Left ventricle myocardium inferior (tissue), 1 donor: Measurements from ENCODE around the gene UROS. TPM values are rescaled to one million over a fixed set of nuclear protein-coding genes. Genes with fewer than 3 reads are reported as not detected.

ENCODE experiments used
- DNase-seq: peaks from one replicate; pipeline ENCODE4 v3.0.0-alpha.2; 2020
- H3K27ac ChIP-seq: fragments of 200-600 bp; replicated peaks from 2 replicates; pipeline ENCODE4 v1.8.0; 2021
- H3K27me3 ChIP-seq: fragments of 200-600 bp; 2 replicates; pipeline ENCODE4 v1.8.0; 2021; ENCODE audit warnings: low read depth
- H3K36me3 ChIP-seq: fragments of 200-600 bp; 2 replicates; pipeline ENCODE4 v1.8.0; 2021
- H3K4me1 ChIP-seq: fragments of 200-600 bp; 2 replicates; pipeline ENCODE4 v1.8.0; 2021
- H3K4me3 ChIP-seq: fragments of 200-600 bp; 2 replicates; pipeline ENCODE4 v1.8.0; 2021; ENCODE audit warnings: mild to moderate bottlenecking, moderate library complexity
- H3K9me3 ChIP-seq: fragments of 200-600 bp; replicated peaks from 2 replicates; pipeline ENCODE4 v1.8.0; 2021
- intact Hi-C: fragments of 100-400 bp; cut with micrococcal nuclease; formaldehyde crosslinking; loops from one replicate; pipeline ENCODE4 v1.11.0; 2022
- total RNA-seq: library from RNA; stranded (reverse); fragmentation: NEBNext Ultra II Directional; extraction: Animal tissue kit (Norgen Biotek cat#: 25700); gene quantifications from one replicate; pipeline ENCODE4 v1.2.1, GENCODE V29; 2021
- TF ChIP-seq, protein P1 (sequence below): fragments of 200-600 bp; IDR thresholded peaks from 2 replicates; pipeline ENCODE4 v1.8.0; 2021; ENCODE audit warnings: antibody characterized with exemption, mild to moderate bottlenecking, borderline replicate concordance
- donor health status: DM: no; HTN: yes; CAD: no; lungs with severe emphysema.

The UROS gene
- total RNA-seq, 1 donor from 2014 or later: 80.4 TPM

DNA sequence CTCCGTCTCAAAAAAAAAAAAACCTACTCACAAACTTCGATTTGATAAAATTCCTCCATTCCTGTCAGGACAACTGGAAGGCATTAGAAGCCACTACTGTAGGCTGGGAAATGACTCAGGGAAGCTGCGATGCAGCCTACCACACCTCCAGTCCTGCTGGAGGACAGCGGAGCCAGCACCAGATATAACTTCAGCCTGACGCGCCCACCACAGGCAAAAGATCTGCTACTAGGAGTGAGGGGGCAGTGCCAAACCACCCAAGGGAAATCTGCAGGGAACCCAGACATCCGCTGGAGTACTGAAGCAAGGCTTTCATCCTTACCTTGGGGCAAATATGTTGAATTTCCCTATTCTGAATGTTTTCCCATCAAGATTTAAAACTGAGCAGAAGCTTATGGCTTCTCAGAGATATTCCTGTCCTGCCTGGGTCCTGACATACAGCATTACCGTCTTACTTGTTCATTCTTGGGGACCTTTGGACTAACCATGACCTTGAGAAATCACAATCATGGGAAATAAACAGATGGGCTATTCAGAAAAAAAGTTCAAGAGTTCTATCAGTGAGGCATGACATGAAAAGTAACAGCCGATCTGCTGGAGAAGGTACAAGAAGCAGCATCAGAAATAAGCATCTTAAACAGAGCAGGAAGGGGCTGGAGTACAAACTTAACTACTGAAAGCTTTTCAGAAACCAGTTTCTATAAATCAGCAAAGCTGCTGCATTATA is 20.7 kb upstream of the UROS start:
- intact Hi-C loops: no loop called here
- no peaks in the 10 kb centered on the region for H3K9me3 ChIP-seq
- no peaks in the 10 kb centered on the region for H3K27me3 ChIP-seq
- DNase-seq: no peak
- peaks cover 21% of the 10 kb centered on the region for H3K4me1 ChIP-seq
- H3K4me3 ChIP-seq: no peak overlapping the region
- TF ChIP-seq, protein P1, sequence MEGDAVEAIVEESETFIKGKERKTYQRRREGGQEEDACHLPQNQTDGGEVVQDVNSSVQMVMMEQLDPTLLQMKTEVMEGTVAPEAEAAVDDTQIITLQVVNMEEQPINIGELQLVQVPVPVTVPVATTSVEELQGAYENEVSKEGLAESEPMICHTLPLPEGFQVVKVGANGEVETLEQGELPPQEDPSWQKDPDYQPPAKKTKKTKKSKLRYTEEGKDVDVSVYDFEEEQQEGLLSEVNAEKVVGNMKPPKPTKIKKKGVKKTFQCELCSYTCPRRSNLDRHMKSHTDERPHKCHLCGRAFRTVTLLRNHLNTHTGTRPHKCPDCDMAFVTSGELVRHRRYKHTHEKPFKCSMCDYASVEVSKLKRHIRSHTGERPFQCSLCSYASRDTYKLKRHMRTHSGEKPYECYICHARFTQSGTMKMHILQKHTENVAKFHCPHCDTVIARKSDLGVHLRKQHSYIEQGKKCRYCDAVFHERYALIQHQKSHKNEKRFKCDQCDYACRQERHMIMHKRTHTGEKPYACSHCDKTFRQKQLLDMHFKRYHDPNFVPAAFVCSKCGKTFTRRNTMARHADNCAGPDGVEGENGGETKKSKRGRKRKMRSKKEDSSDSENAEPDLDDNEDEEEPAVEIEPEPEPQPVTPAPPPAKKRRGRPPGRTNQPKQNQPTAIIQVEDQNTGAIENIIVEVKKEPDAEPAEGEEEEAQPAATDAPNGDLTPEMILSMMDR: no peak
- H3K36me3 ChIP-seq: peaks cover 66% of the 10 kb centered on the region
- H3K27ac ChIP-seq: no peak overlapping the region

DNA sequence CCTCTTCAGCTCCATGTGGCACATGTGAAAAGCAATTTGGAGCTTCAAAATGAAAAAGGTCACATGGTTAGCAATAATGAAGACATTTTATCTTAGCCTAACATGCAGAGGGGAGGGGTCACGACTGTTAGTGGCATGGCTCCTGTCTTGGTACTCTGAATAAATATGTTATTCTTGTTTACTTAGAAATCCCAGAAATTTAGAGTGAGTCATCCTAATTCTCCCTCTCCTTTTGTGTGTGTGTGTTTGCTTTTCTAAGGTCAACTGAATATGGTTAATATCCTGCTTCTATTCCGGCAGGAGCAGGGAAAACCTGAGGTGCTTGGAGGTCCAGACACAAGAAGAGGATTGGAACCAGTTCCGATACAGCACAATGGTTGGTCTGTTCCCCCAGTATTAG is 17.9 kb upstream of the UROS start:
- no peak overlapping the region for H3K27ac ChIP-seq
- intact Hi-C loops: no loop called here
- H3K9me3 ChIP-seq: no peaks in the 10 kb centered on the region
- TF ChIP-seq, protein P1: no peak
- H3K4me3 ChIP-seq: no peak overlapping the region
- no peak for DNase-seq
- peaks cover 15% of the 10 kb centered on the region for H3K4me1 ChIP-seq
- H3K27me3 ChIP-seq: no peaks in the 10 kb centered on the region
- H3K36me3 ChIP-seq: peaks cover 77% of the 10 kb centered on the region

DNA sequence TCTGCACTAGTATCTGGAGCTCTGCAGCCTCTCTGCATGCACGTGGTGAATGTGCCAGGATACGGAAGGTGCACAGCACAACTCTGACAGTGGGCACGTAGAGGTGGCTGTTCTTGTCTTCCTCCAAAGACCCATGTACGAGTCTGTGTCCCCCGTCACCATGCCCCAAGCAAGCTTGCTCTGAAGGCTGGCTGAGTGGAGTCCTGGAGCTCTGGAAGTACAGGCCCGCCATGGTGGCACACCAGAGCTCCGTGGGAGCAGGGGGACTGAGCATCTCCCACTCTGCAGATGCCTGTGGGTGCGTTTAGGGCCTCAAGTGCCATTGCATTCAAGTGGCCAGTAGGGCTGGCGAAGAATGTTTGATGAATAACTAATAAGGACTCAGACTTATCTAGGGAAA is 17.3 kb upstream of the UROS start:
- intact Hi-C loops: no loop called here
- peaks cover 77% of the 10 kb centered on the region for H3K36me3 ChIP-seq

DNA sequence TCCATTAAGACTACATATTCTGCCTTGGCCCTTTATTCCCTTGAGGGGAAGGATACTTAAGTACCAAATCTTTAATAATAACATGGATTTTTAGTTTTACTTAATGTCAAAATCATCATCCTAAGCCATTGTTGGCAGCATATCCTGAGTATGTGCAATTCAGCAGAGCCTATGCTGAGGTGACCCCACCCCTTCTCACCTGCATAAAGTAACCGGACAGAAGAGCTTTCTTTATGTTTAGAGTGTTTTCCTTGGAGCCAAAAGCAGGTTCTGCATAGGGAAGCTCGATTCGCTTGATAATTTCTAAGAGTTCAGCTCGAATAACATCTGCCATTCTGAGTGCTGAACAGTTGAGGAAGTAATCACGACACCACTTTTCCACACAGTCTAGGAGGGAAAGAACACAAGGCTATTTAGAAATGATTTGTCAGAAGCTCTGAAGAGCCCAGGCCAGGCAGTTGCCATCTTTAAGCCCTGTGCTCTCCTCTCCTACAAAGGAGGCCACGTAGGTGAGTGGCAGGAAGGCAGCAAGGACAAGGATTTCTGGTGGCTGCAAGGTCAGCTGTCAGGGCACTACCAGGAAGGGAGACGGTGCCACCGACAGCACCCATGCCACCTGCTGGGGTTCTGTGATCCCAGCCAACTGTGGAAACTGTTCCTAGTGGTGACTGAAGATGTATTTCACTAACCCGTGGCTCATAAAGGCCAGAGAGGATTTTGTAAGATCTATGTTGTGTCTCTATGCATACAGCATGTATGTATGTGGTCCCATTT is 15.9 kb upstream of the UROS start:
- Histone ChIP-seq H3K4me1 (peaks cover under 1% of the 10 kb centered on the region), H3K27me3 (no peaks in the 10 kb centered on the region), H3K4me3 (no peak overlapping the region), H3K9me3 (no peaks in the 10 kb centered on the region), H3K27ac (no peak overlapping the region), H3K36me3 (peaks cover 82% of the 10 kb centered on the region)
- no peak for DNase-seq
- TF ChIP-seq, protein P1: no peak
- intact Hi-C loops: loop anchor here (10.0 kb wide), 1 partner anchor 104 kb away; no protein-coding TSS in a partner anchor

More for the DNA sequence above, 17.3 kb upstream of the UROS start:
- TF ChIP-seq, protein P1: no peak
- Histone ChIP-seq H3K4me3 (no peak overlapping the region), H3K27ac (no peak overlapping the region), H3K4me1 (peaks cover 15% of the 10 kb centered on the region), H3K27me3 (no peaks in the 10 kb centered on the region), H3K9me3 (no peaks in the 10 kb centered on the region)
- no peak for DNase-seq

DNA sequence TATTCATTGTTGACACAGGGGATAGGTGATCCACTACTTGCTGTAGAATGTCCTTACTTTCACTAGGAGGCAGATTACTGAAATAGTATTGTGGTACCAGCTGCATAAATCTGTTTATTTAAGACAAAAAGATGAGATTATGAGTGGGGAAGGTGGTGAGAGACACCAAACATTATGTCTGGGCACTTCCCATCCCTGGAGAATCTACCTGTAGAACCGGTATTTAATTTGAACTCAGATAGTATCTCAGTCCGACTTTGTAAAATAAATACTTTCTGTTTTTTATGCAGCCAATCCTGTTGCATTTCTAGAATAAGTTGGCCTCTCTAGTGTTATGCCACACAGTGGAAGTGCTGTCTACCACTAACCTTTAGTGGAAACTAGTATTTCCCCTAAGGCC is 13.7 kb upstream of the UROS start:
- intact Hi-C loops: loop anchor here (10.0 kb wide), 1 partner anchor 102 kb away; no protein-coding TSS in a partner anchor
- TF ChIP-seq, protein P1: no peak
- H3K36me3 ChIP-seq: peaks cover 96% of the 10 kb centered on the region

More for the DNA sequence above, 13.7 kb upstream of the UROS start:
- Histone ChIP-seq H3K9me3 (no peaks in the 10 kb centered on the region), H3K4me3 (no peak overlapping the region), H3K27ac (no peak overlapping the region), H3K27me3 (no peaks in the 10 kb centered on the region), H3K4me1 (no peaks in the 10 kb centered on the region)
- DNase-seq: no peak
